Measurements from ENCODE around the gene FHIT.
"Not testable (repeated sequence)": the region's sequence is repeated elsewhere in the genome, so short reads cannot be mapped to it uniquely, and the experiment has no call there.

Gene FHIT

DNA sequence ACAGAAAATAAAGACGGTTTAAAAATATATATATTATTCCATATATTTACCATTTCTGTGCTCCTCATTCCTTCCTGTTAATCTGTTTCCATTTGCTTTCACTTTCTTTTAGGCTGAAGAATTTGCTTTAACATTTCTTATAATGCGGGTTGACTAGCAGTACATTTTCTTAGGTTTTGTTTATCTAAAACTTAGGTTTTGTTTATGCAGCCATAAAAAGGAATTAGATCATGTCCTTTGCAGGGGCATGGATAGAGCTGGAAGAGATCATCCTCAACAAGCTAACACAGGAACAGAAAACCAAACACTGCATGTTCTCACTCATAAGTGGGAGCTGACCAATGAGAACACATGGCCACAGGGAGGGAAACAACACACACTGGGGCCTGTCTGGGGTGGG lies 578.1 kb downstream of the FHIT start:
- H3K9ac ChIP-seq (ENCODE audit: low read depth, low read length), result no peak overlapping the region
- no peaks in the 10 kb centered on the region for H3K9me3 ChIP-seq (ENCODE audit: control insufficient read depth, insufficient read depth, low read length)
- no peak overlapping the region for H3K4me3 ChIP-seq (ENCODE audit: low read depth, low read length)
- H3K4me1 ChIP-seq (ENCODE audit: control insufficient read depth, insufficient read depth, low read length), result peaks cover 20% of the 10 kb centered on the region
- H3K36me3 ChIP-seq (ENCODE audit: control insufficient read depth, insufficient read depth, low read length), result no peaks in the 10 kb centered on the region
- no peaks in the 10 kb centered on the region for H3K27me3 ChIP-seq (ENCODE audit: control insufficient read depth, insufficient read depth, low read length)

DNA sequence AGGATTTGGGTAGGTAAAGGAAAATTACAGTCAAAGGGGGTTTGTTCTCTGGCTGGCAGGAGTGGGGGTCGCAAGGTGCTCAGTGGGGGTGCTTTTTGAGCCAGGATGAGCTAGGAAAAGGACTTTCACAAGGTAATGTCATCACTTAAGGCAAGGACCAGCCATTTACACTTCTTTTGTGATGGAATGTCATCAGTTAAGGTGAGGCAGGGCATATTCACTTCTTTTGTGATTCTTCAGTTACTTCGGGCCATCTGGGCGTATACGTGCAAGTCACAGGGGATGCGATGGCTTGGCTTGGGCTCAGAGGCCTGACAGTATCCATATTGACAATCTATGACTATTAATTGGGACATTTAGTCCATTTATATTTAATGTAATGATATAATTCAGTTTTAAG lies 578.9 kb downstream of the FHIT start:
- not testable (repeated sequence) for H3K9me3 ChIP-seq (ENCODE audit: control insufficient read depth, insufficient read depth, low read length); H3K36me3 ChIP-seq (ENCODE audit: control insufficient read depth, insufficient read depth, low read length); H3K4me3 ChIP-seq (ENCODE audit: low read depth, low read length); H3K9ac ChIP-seq (ENCODE audit: low read depth, low read length); H3K27me3 ChIP-seq (ENCODE audit: control insufficient read depth, insufficient read depth, low read length)
- peaks cover 20% of the 10 kb centered on the region for H3K4me1 ChIP-seq (ENCODE audit: control insufficient read depth, insufficient read depth, low read length)

DNA sequence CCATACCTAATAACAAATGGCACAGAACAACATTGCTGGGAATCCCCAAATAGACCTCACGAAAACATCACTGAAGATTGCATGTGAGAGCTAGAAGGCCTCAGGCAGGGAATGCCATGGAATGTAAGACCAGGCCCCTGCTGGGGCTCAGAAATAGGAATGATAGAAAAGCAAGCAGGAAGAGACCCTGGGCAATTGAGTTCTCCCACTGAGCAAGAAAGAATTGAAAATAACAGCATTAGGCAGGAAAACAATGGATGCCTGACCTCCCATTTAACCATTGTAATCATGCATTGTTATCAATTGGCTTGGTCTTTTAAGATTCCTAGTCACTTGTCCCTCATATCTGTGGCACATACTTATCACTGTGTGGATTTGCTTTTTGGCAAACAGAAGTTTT lies 581.6 kb downstream of the FHIT start:
- no peaks in the 10 kb centered on the region for H3K27me3 ChIP-seq (ENCODE audit: control insufficient read depth, insufficient read depth, low read length)
- H3K9me3 ChIP-seq (ENCODE audit: control insufficient read depth, insufficient read depth, low read length), result no peaks in the 10 kb centered on the region
- no peak overlapping the region for H3K9ac ChIP-seq (ENCODE audit: low read depth, low read length)
- H3K4me1 ChIP-seq (ENCODE audit: control insufficient read depth, insufficient read depth, low read length), result peaks cover 20% of the 10 kb centered on the region
- no peak overlapping the region for H3K4me3 ChIP-seq (ENCODE audit: low read depth, low read length)
- H3K36me3 ChIP-seq (ENCODE audit: control insufficient read depth, insufficient read depth, low read length), result no peaks in the 10 kb centered on the region

DNA sequence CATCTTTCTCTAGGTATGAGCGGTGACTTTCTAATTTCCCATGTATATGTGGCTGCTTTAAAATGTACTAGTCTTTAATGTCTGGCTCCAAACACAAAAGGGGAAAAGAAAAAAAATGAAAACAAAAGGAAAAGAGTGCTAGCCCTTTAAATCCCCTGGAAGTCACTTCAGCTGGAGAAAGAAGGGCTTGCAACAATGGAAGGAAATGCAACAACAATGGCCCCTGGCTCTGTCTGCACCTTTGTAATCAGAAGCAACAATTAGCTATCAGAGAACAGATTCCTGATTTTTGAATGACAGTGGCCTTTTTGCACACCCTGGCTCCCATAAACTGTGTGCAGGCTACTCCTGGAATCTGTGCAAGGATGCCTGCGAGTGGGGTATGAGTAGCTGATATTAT lies 591.2 kb downstream of the FHIT start:
- Histone ChIP-seq H3K4me1 (ENCODE audit: control insufficient read depth, insufficient read depth, low read length) (no peaks in the 10 kb centered on the region), H3K9ac (ENCODE audit: low read depth, low read length) (no peak overlapping the region), H3K36me3 (ENCODE audit: control insufficient read depth, insufficient read depth, low read length) (no peaks in the 10 kb centered on the region), H3K27me3 (ENCODE audit: control insufficient read depth, insufficient read depth, low read length) (no peaks in the 10 kb centered on the region), H3K4me3 (ENCODE audit: low read depth, low read length) (no peak overlapping the region), H3K9me3 (ENCODE audit: control insufficient read depth, insufficient read depth, low read length) (peaks cover 7% of the 10 kb centered on the region)

DNA sequence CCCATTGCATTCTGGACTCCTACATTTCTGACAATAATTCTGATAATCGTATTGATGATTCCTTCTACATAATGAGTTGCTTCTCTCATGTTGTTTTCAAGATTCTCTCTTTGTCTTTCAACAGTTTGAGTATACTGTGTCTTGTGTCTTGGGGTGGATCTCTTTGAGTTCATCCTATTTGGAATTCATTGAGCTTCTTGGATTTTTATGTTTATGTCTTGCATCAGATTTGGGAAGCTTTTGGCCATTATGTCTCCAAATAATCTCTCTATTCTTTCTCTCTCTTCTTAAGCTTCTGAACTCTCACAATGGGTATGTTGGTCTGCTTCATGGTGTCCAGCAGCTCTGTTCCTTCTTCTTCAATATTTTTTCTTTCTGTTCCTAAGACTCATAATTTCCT lies 592.2 kb downstream of the FHIT start:
- Histone ChIP-seq H3K9me3 (ENCODE audit: control insufficient read depth, insufficient read depth, low read length) (peaks cover 7% of the 10 kb centered on the region), H3K4me1 (ENCODE audit: control insufficient read depth, insufficient read depth, low read length) (no peaks in the 10 kb centered on the region), H3K4me3 (ENCODE audit: low read depth, low read length) (no peak overlapping the region), H3K27me3 (ENCODE audit: control insufficient read depth, insufficient read depth, low read length) (no peaks in the 10 kb centered on the region), H3K36me3 (ENCODE audit: control insufficient read depth, insufficient read depth, low read length) (no peaks in the 10 kb centered on the region), H3K9ac (ENCODE audit: low read depth, low read length) (no peak overlapping the region)

DNA sequence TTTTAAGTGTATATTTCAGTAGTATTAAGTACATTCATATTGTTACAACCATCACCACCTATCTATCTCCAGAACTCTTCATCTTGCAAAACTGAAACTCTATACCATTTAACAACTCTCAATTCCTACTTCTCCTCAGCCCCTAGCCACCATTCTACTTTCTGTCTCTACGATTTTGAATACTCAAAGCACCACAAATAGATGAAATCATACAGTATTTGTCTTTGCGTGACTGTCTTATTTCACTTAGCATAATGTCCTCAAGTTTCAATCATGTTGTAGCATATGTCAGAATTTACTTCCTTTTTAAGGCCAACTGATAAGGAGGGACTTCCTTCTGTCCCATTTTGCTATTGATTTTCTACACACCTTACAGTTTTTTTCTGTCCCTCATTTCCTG lies 593.3 kb downstream of the FHIT start:
- no peak overlapping the region for H3K9ac ChIP-seq (ENCODE audit: low read depth, low read length)
- H3K4me1 ChIP-seq (ENCODE audit: control insufficient read depth, insufficient read depth, low read length), result no peaks in the 10 kb centered on the region
- H3K36me3 ChIP-seq (ENCODE audit: control insufficient read depth, insufficient read depth, low read length), result no peaks in the 10 kb centered on the region
- H3K4me3 ChIP-seq (ENCODE audit: low read depth, low read length), result no peak overlapping the region
- no peaks in the 10 kb centered on the region for H3K27me3 ChIP-seq (ENCODE audit: control insufficient read depth, insufficient read depth, low read length)
- H3K9me3 ChIP-seq (ENCODE audit: control insufficient read depth, insufficient read depth, low read length), result peaks cover 5% of the 10 kb centered on the region

DNA sequence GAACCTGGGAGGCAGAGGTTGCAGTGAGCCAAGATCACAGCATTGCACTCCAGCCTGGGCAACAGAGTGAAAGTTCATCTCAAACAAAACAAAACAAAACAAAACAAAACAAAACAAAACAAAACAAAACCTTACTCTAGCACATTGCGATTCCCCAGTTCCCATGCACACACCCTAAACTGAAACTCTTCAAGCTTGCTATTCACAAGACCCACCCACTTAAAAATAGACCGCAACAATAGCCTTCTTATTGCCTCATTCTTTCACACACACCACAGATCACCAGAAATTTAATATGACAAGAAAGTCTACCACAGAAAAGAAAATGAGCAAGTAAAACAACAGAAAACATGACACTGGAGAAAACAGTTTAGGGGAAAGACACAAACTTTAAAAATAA lies 598.4 kb downstream of the FHIT start:
- H3K4me1 ChIP-seq (ENCODE audit: control insufficient read depth, insufficient read depth, low read length), result peaks cover 2% of the 10 kb centered on the region
- no peak overlapping the region for H3K9ac ChIP-seq (ENCODE audit: low read depth, low read length)
- H3K4me3 ChIP-seq (ENCODE audit: low read depth, low read length), result no peak overlapping the region
- H3K27me3 ChIP-seq (ENCODE audit: control insufficient read depth, insufficient read depth, low read length), result no peaks in the 10 kb centered on the region
- H3K36me3 ChIP-seq (ENCODE audit: control insufficient read depth, insufficient read depth, low read length), result no peaks in the 10 kb centered on the region
- no peaks in the 10 kb centered on the region for H3K9me3 ChIP-seq (ENCODE audit: control insufficient read depth, insufficient read depth, low read length)

DNA sequence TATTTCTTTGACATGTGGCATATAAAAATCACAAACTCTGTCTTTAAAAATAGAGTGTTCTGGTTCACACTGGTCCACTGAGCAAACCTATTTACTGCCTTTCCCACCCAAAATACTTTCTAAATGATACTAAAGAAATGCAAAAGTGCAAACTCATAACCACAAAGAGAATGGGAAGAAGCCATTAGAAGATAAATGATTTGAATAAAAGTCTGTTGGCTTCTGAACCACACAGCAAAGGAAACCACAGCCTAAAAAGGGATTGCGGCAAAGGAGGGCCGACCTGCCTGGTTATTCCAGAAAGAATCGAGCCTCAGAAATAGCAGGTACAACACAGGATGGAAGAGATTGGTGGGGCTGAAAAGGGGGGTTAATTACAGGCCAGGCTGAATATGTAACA lies 599.5 kb downstream of the FHIT start:
- H3K9me3 ChIP-seq (ENCODE audit: control insufficient read depth, insufficient read depth, low read length), result no peaks in the 10 kb centered on the region
- no peak overlapping the region for H3K9ac ChIP-seq (ENCODE audit: low read depth, low read length)
- H3K4me1 ChIP-seq (ENCODE audit: control insufficient read depth, insufficient read depth, low read length), result peaks cover 2% of the 10 kb centered on the region
- H3K27me3 ChIP-seq (ENCODE audit: control insufficient read depth, insufficient read depth, low read length), result no peaks in the 10 kb centered on the region
- H3K4me3 ChIP-seq (ENCODE audit: low read depth, low read length), result no peak overlapping the region
- no peaks in the 10 kb centered on the region for H3K36me3 ChIP-seq (ENCODE audit: control insufficient read depth, insufficient read depth, low read length)

DNA sequence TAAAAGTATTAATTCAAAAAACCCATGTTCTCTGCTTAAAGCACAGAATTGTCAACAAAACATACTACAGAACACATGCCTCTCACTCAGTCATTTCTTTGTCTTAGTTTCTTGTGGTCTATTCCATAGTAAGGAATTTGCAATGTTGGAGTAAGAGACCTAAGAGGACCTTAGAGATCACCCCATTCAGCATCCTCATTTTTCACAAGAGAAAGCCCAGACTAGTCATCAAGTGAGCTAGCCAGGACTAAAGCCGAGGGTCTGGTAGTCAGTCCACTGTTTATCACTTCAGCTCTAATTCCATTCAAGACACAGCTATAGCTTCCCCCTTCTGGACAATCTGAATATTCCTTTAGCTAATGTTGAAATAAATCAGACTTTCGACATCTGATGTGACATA lies 601.1 kb downstream of the FHIT start:
- Histone ChIP-seq H3K9me3 (ENCODE audit: control insufficient read depth, insufficient read depth, low read length) (no peaks in the 10 kb centered on the region), H3K9ac (ENCODE audit: low read depth, low read length) (no peak overlapping the region), H3K4me3 (ENCODE audit: low read depth, low read length) (no peak overlapping the region), H3K36me3 (ENCODE audit: control insufficient read depth, insufficient read depth, low read length) (no peaks in the 10 kb centered on the region), H3K4me1 (ENCODE audit: control insufficient read depth, insufficient read depth, low read length) (peaks cover 2% of the 10 kb centered on the region), H3K27me3 (ENCODE audit: control insufficient read depth, insufficient read depth, low read length) (no peaks in the 10 kb centered on the region)

DNA sequence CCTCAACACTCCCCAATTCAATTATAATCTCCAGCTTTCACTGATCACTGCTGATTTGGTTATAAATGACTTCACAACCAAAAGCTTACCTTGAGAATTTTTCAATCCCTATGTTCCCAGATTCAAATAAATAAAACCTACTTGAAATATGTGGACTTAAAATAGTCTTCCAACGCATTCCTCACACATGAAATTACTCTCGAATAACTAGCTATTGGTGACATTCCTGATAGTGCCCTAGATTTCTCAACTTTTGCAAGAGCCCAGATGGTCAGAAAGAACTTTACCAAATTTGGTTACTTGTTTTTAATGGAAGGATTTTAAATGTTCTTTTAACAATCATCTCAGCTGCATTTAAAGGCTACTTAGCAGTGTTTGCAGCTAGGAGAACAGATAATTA lies 605.5 kb downstream of the FHIT start:
- Histone ChIP-seq H3K36me3 (ENCODE audit: control insufficient read depth, insufficient read depth, low read length) (no peaks in the 10 kb centered on the region), H3K4me3 (ENCODE audit: low read depth, low read length) (no peak overlapping the region), H3K9ac (ENCODE audit: low read depth, low read length) (no peak overlapping the region), H3K9me3 (ENCODE audit: control insufficient read depth, insufficient read depth, low read length) (no peaks in the 10 kb centered on the region), H3K27me3 (ENCODE audit: control insufficient read depth, insufficient read depth, low read length) (no peaks in the 10 kb centered on the region), H3K4me1 (ENCODE audit: control insufficient read depth, insufficient read depth, low read length) (peaks cover 2% of the 10 kb centered on the region)

DNA sequence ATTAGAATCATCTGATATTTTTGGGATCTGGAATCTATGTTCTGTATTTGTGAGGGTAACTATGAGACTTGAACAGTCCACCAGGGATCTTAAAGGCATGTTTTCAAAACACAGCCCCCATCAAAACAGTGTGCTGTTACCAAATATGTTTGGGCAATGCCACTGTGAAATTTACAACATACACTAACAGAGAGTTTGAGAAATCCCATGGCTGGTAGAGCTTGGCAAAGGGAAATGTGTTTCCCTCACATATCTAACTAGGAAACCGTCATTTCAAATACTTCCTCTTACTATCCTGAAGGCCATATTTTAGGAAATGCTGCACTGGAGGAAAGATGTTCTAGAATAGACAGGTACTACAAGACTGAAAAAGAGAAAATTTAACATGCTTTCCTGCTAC lies 607.4 kb downstream of the FHIT start:
- H3K27me3 ChIP-seq (ENCODE audit: control insufficient read depth, insufficient read depth, low read length), result no peaks in the 10 kb centered on the region
- H3K4me1 ChIP-seq (ENCODE audit: control insufficient read depth, insufficient read depth, low read length), result peaks cover 3% of the 10 kb centered on the region
- no peak overlapping the region for H3K9ac ChIP-seq (ENCODE audit: low read depth, low read length)
- no peaks in the 10 kb centered on the region for H3K36me3 ChIP-seq (ENCODE audit: control insufficient read depth, insufficient read depth, low read length)
- H3K9me3 ChIP-seq (ENCODE audit: control insufficient read depth, insufficient read depth, low read length), result no peaks in the 10 kb centered on the region
- no peak overlapping the region for H3K4me3 ChIP-seq (ENCODE audit: low read depth, low read length)

DNA sequence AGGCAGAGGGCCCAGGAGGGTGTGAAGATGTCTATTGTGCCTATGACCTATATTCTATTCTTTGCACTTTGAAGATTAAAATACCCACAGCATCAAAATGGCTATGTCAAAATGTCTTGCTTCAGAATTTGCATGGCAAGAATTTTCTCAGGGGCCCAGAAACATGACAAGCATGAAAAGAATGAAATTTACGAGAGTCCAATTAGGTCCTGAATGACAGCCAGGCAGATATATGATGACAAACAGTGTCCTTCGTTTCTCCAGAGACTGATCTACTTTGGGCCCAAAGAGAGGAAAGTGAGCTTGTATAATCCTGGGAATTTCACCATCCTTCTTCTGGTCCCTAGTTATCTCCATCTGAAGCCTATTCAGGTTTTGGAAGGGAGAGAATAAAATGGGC lies 609.9 kb downstream of the FHIT start:
- Histone ChIP-seq H3K4me1 (ENCODE audit: control insufficient read depth, insufficient read depth, low read length) (peaks cover 7% of the 10 kb centered on the region), H3K27me3 (ENCODE audit: control insufficient read depth, insufficient read depth, low read length) (no peaks in the 10 kb centered on the region), H3K9me3 (ENCODE audit: control insufficient read depth, insufficient read depth, low read length) (no peaks in the 10 kb centered on the region), H3K4me3 (ENCODE audit: low read depth, low read length) (no peak overlapping the region), H3K9ac (ENCODE audit: low read depth, low read length) (no peak overlapping the region), H3K36me3 (ENCODE audit: control insufficient read depth, insufficient read depth, low read length) (no peaks in the 10 kb centered on the region)

DNA sequence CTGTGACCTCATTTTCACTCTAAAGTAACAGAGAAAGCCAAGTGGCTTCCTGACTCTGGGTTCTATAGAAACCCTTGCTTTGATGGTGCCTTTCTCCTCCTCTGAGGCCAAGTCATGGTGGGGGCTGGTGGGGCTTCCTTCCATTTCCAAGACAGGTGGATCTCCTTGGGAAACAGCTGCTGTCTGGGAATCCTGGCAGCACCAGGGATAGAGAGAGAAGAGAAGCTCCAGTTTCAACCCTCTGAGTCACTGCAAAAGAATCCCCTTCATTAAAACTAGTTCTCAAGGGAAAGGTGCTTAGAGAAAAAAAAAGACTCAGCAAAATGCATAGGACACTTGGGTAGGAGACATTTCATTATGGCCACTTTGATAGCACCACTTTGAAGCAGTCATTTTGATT lies 614.4 kb downstream of the FHIT start:
- no peak overlapping the region for H3K4me3 ChIP-seq (ENCODE audit: low read depth, low read length)

More for the DNA sequence above, 614.4 kb downstream of the FHIT start:
- Histone ChIP-seq H3K36me3 (ENCODE audit: control insufficient read depth, insufficient read depth, low read length) (no peaks in the 10 kb centered on the region), H3K9me3 (ENCODE audit: control insufficient read depth, insufficient read depth, low read length) (no peaks in the 10 kb centered on the region), H3K4me1 (ENCODE audit: control insufficient read depth, insufficient read depth, low read length) (peaks cover 7% of the 10 kb centered on the region), H3K27me3 (ENCODE audit: control insufficient read depth, insufficient read depth, low read length) (no peaks in the 10 kb centered on the region), H3K9ac (ENCODE audit: low read depth, low read length) (no peak overlapping the region)
